IMR-90 (cell line): ENCODE results near the gene DTX3. TPM values are rescaled to one million over a fixed set of nuclear protein-coding genes. Genes with fewer than 3 reads are reported as not detected.

Source experiments
- ATAC-seq: fragments of 200-7000 bp; cut with Tn5 transposase; 2 replicates; pipeline ENCODE4 v1.9.1; 2020; ENCODE audit warnings: low read depth, mild to moderate bottlenecking, moderate library complexity
- BruUV-seq: library from RNA; stranded (reverse); fragments of 400-500 nt; replicated peaks from 2 replicates; lab custom pipeline; 2021; lab: Mats Ljungman, UMichigan
- CTCF ChIA-PET: fragments of 300-600 bp; formaldehyde crosslinking; extraction: SDS; loops from one replicate; lab custom pipeline; 2021; ENCODE audit warnings: antibody characterized with exemption; lab: Yijun Ruan, JAX
- POLR2A ChIA-PET: fragments of 300-600 bp; sonication (Branson Sonifier 250); formaldehyde crosslinking; loops from one replicate; lab custom pipeline; 2022; ENCODE audit warnings: antibody characterized with exemption; ENCODE audit not compliant: unreplicated experiment; lab: Charles Lee
- DNase-seq: peaks from one replicate; pipeline ENCODE4 v3.0.0; 2013
- H2AFZ ChIP-seq: replicated peaks from 2 replicates; pipeline ENCODE3; 2013; ENCODE audit warnings: low read length, mild to moderate bottlenecking; ENCODE audit not compliant: poor library complexity
- H2AK5ac ChIP-seq: 2 replicates; pipeline ENCODE4 v1.6.1; 2013; ENCODE audit warnings: low read depth, low read length, inconsistent platforms
- H2AK9ac ChIP-seq: replicated peaks from 2 replicates; pipeline ENCODE3; 2013; ENCODE audit warnings: mild to moderate bottlenecking, low read depth, low read length, moderate library complexity; ENCODE audit not compliant: poor library complexity
- H2BK120ac ChIP-seq: 2 replicates; pipeline ENCODE4 v1.6.1; 2013; ENCODE audit warnings: low read depth, low read length, inconsistent platforms
- H2BK15ac ChIP-seq: 3 replicates; pipeline ENCODE4 v1.6.1; 2013; ENCODE audit warnings: low read depth, low read length, inconsistent platforms
- H2BK20ac ChIP-seq: 2 replicates; pipeline ENCODE4 v1.6.1; 2013; ENCODE audit warnings: low read depth, mild to moderate bottlenecking, inconsistent platforms, low read length, moderate library complexity
- H2BK5ac ChIP-seq: 2 replicates; pipeline ENCODE4 v1.6.1; 2013; ENCODE audit warnings: mild to moderate bottlenecking, low read depth, low read length, inconsistent platforms; ENCODE audit not compliant: poor library complexity, severe bottlenecking
- H3K14ac ChIP-seq: replicated peaks from 2 replicates; pipeline ENCODE4 v1.6.1; 2013; ENCODE audit warnings: low read depth, low read length, inconsistent platforms
- H3K18ac ChIP-seq: 2 replicates; pipeline ENCODE4 v1.6.1; 2013; ENCODE audit warnings: low read depth, low read length, control low read depth
- H3K23ac ChIP-seq: 2 replicates; pipeline ENCODE4 v1.6.1; 2013; ENCODE audit warnings: low read depth, low read length, inconsistent platforms
- H3K27ac ChIP-seq: 2 replicates; pipeline ENCODE4 v1.5.1; 2013; ENCODE audit warnings: mild to moderate bottlenecking, control low read depth, low read length; ENCODE audit not compliant: insufficient read depth
- H3K27me3 ChIP-seq: 2 replicates; pipeline ENCODE4 v1.6.1; 2013; ENCODE audit warnings: low read length; ENCODE audit not compliant: control insufficient read depth, insufficient read depth
- H3K36me3 ChIP-seq: 2 replicates; pipeline ENCODE4 v1.6.1; 2013; ENCODE audit warnings: low read length, mixed read lengths; ENCODE audit not compliant: control insufficient read depth, insufficient read depth
- H3K4ac ChIP-seq: 2 replicates; pipeline ENCODE4 v1.6.1; 2013; ENCODE audit warnings: low read depth, low read length, inconsistent platforms
- H3K4me1 ChIP-seq: 2 replicates; pipeline ENCODE4 v1.6.1; 2013; ENCODE audit warnings: low read length, mixed read lengths; ENCODE audit not compliant: control insufficient read depth, insufficient read depth
- H3K4me2 ChIP-seq: 2 replicates; pipeline ENCODE4 v1.6.1; 2013; ENCODE audit warnings: low read depth, mild to moderate bottlenecking, control low read depth, low read length, moderate library complexity
- H3K4me3 ChIP-seq: 2 replicates; pipeline ENCODE4 v1.5.1; 2013; ENCODE audit warnings: low read depth, mild to moderate bottlenecking, control low read depth, low read length, moderate library complexity; ENCODE audit not compliant: insufficient read depth
- H3K56ac ChIP-seq: 2 replicates; pipeline ENCODE4 v1.6.1; 2013; ENCODE audit warnings: low read length, inconsistent platforms; ENCODE audit not compliant: insufficient read depth; ENCODE audit errors: extremely low read depth
- H3K79me1 ChIP-seq, 2 experiments: 2 replicates each; pipeline ENCODE4 v1.6.1; 2013; ENCODE audit warnings: low read length in 2 of 2, inconsistent platforms in 1 of 2, low read depth in 1 of 2
- H3K9ac ChIP-seq: 2 replicates; pipeline ENCODE4 v1.6.1; 2013; ENCODE audit warnings: low read depth, low read length, control low read depth
- H3K9me1 ChIP-seq: 2 replicates; pipeline ENCODE4 v1.6.1; 2013; ENCODE audit warnings: low read length, inconsistent platforms; ENCODE audit not compliant: insufficient read depth
- H3K9me3 ChIP-seq: 2 replicates; pipeline ENCODE4 v1.6.1; 2013; ENCODE audit warnings: low read length; ENCODE audit not compliant: control insufficient read depth, insufficient read depth
- H4K20me1 ChIP-seq: 2 replicates; pipeline ENCODE4 v1.6.1; 2013; ENCODE audit warnings: low read length, inconsistent platforms; ENCODE audit not compliant: insufficient read depth
- H4K5ac ChIP-seq: 2 replicates; pipeline ENCODE4 v1.6.1; 2013; ENCODE audit warnings: mild to moderate bottlenecking, low read depth, low read length, control low read depth
- H4K8ac ChIP-seq, 2 experiments: 2 replicates each; pipeline ENCODE4 v1.6.1; 2013; ENCODE audit warnings: low read depth in 2 of 2, low read length in 2 of 2, control low read depth in 1 of 2, inconsistent platforms in 1 of 2
- H4K91ac ChIP-seq: 2 replicates; pipeline ENCODE4 v1.6.1; 2013; ENCODE audit warnings: low read depth, low read length, inconsistent platforms; ENCODE audit not compliant: insufficient read depth
- BHLHE40 ChIP-seq: fragments of 150-350 bp; IDR thresholded peaks from 2 replicates; pipeline ENCODE4 v1.6.1; 2016; ENCODE audit warnings: mild to moderate bottlenecking, low read depth, low read length
- CEBPB ChIP-seq: IDR thresholded peaks from 2 replicates; pipeline ENCODE4 v1.6.1; 2012; ENCODE audit warnings: low read depth, low read length, improper control_type of control experiment
- CHD1 ChIP-seq: IDR thresholded peaks from 2 replicates; pipeline ENCODE4 v1.6.1; 2012; ENCODE audit warnings: low read depth, low read length, improper control_type of control experiment
- FOS ChIP-seq: fragments of 150-350 bp; IDR thresholded peaks from 2 replicates; pipeline ENCODE4 v1.6.1; 2016; ENCODE audit warnings: low read depth, low read length
- MAFK ChIP-seq: IDR thresholded peaks from 2 replicates; pipeline ENCODE4 v1.6.1; 2012; ENCODE audit warnings: low read depth, low read length, improper control_type of control experiment
- MAZ ChIP-seq: IDR thresholded peaks from 2 replicates; pipeline ENCODE4 v1.6.1; 2012; ENCODE audit warnings: low read depth, mild to moderate bottlenecking, low read length, improper control_type of control experiment, moderate library complexity, borderline replicate concordance
- MXI1 ChIP-seq: IDR thresholded peaks from 2 replicates; pipeline ENCODE4 v1.6.1; 2012; ENCODE audit warnings: low read depth, mild to moderate bottlenecking, low read length, moderate library complexity, borderline replicate concordance
- NFE2L2 ChIP-seq: fragments of 150-350 bp; IDR thresholded peaks from 2 replicates; pipeline ENCODE4 v1.6.1; 2016; ENCODE audit warnings: low read depth, mild to moderate bottlenecking, low read length
- POLR2A ChIP-seq: IDR thresholded peaks from 2 replicates; pipeline ENCODE4 v1.6.1; 2012; ENCODE audit warnings: mild to moderate bottlenecking, low read depth, low read length
- RAD21 ChIP-seq: IDR thresholded peaks from 2 replicates; pipeline ENCODE4 v1.6.1; 2012; ENCODE audit warnings: low read length, improper control_type of control experiment
- RCOR1 ChIP-seq: IDR thresholded peaks from 2 replicates; pipeline ENCODE4 v1.6.1; 2012; ENCODE audit warnings: mild to moderate bottlenecking, low read length, improper control_type of control experiment; ENCODE audit not compliant: insufficient replicate concordance
- RFX5 ChIP-seq: IDR thresholded peaks from 2 replicates; pipeline ENCODE4 v1.8.0; 2012; ENCODE audit warnings: low read depth, mild to moderate bottlenecking, low read length, moderate library complexity
- SMC3 ChIP-seq: fragments of 150-350 bp; IDR thresholded peaks from 2 replicates; pipeline ENCODE4 v1.6.1; 2016; ENCODE audit warnings: low read depth, mild to moderate bottlenecking, antibody characterized with exemption, low read length, moderate library complexity
- USF2 ChIP-seq: fragments of 150-350 bp; IDR thresholded peaks from 2 replicates; pipeline ENCODE4 v1.6.1; 2017; ENCODE audit warnings: mild to moderate bottlenecking, antibody characterized with exemption, low read length, low read depth
- WGBS, 2 experiments: methylation state at CpG; one replicate each; pipeline versions ENCODE4 v1.1.5 to v1.1.7; 2013; ENCODE audit warnings: missing lambda C conversion rate in 2 of 2; ENCODE audit not compliant: insufficient read length in 1 of 2; ENCODE audit errors: extremely low coverage in 2 of 2; 5-methylcytosine and 5-hydroxymethylcytosine counted together
- dilution Hi-C: fragments of 300-500 bp; cut with HindIII; formaldehyde crosslinking; loops from one replicate; pipeline ENCODE4 v1.14.3; 2018; ENCODE audit warnings: low sequenced_read_pairs; ENCODE audit not compliant: unreplicated experiment
- in situ Hi-C: fragments of 300-500 bp; cut with MboI; formaldehyde crosslinking; loops from 3 replicates; pipeline ENCODE4 v1.14.3; 2019; ENCODE audit warnings: low sequenced_read_pairs, inconsistent platforms, mixed read lengths
- intact Hi-C: fragments of 100-400 bp; cut with micrococcal nuclease; formaldehyde crosslinking; loops from 2 replicates; pipeline ENCODE4 v1.10.0; 2022
- polyA plus RNA-seq, 3 experiments: library from polyadenylated mRNA; depleted of rRNA; stranded (reverse); fragments of >200 nt; gene quantifications; 2 replicates each; pipeline ENCODE4 v1.2.3, GENCODE V29; 2012; ENCODE audit warnings: low replicate concordance in 1 of 3
- total RNA-seq: library from RNA; depleted of rRNA; stranded (reverse); fragments of >200 nt; gene quantifications from 2 replicates; pipeline ENCODE4 v1.2.3, GENCODE V29; 2012
- TF ChIP-seq, protein P1 (sequence below): conservative IDR thresholded peaks from 2 replicates; pipeline ENCODE4 v1.5.1; 2012; ENCODE audit warnings: mild to moderate bottlenecking, low read depth, low read length, improper control_type of control experiment
- TF ChIP-seq, protein P2 (sequence below): fragments of 150-350 bp; IDR thresholded peaks from 2 replicates; pipeline ENCODE4 v1.6.1; 2016; ENCODE audit warnings: low read depth, mild to moderate bottlenecking, low read length, moderate library complexity, borderline replicate concordance

Gene DTX3
- total and polyA plus RNA-seq, 2 of the 4 experiments (the other 2 are of a cell fraction): 2.9 to 14.6 TPM

- in situ Hi-C loops: no loop called here
- no CpG with 5 or more reads among the region's 6 CpGs for WGBS, 2 experiments
- Histone ChIP-seq H4K20me1 (no peaks in the 10 kb centered on the region; the same call in 1 of the 2 replicates), H4K5ac (no peak overlapping the region), H2AK5ac (no peak overlapping the region), H2AK9ac (peak overlapping the region; percentile 63), H3K23ac (no peak overlapping the region), H3K4me2 (no peak overlapping the region), H3K4me1 (peaks cover 2% of the 10 kb centered on the region; the same call in 1 of the 2 replicates), H2BK5ac (no peak overlapping the region), H4K91ac (no peak overlapping the region), H3K9ac (no peak overlapping the region), H2BK120ac (no peak overlapping the region), H2BK20ac (no peak overlapping the region), H4K8ac (no peak overlapping the region), H3K14ac (no peak overlapping the region), H3K4me3 (no peak overlapping the region), H3K79me1 (no peaks in the 10 kb centered on the region), H3K36me3 (peaks cover under 1% of the 10 kb centered on the region; the same call in 1 of the 2 replicates), H3K56ac (no peak overlapping the region), H2BK15ac (no peak overlapping the region), H3K9me3 (no peaks in the 10 kb centered on the region), H3K4ac (no peak overlapping the region), H3K9me1 (peaks cover 4% of the 10 kb centered on the region; the same call in 1 of the 2 replicates), H3K27ac (no peak overlapping the region), H3K18ac (no peak overlapping the region), H3K27me3 (peaks cover 57% of the 10 kb centered on the region), H2AFZ (no peak overlapping the region)
- TF ChIP-seq USF2 (no peak), MAFK (no peak), MXI1 (no peak), FOS (no peak), CHD1 (no peak), CEBPB (no peak), SMC3 (no peak), POLR2A (no peak), RAD21 (no peak), NFE2L2 (no peak), BHLHE40 (no peak), RFX5 (no peak), MAZ (no peak), RCOR1 (no peak)
- TF ChIP-seq, protein P1, sequence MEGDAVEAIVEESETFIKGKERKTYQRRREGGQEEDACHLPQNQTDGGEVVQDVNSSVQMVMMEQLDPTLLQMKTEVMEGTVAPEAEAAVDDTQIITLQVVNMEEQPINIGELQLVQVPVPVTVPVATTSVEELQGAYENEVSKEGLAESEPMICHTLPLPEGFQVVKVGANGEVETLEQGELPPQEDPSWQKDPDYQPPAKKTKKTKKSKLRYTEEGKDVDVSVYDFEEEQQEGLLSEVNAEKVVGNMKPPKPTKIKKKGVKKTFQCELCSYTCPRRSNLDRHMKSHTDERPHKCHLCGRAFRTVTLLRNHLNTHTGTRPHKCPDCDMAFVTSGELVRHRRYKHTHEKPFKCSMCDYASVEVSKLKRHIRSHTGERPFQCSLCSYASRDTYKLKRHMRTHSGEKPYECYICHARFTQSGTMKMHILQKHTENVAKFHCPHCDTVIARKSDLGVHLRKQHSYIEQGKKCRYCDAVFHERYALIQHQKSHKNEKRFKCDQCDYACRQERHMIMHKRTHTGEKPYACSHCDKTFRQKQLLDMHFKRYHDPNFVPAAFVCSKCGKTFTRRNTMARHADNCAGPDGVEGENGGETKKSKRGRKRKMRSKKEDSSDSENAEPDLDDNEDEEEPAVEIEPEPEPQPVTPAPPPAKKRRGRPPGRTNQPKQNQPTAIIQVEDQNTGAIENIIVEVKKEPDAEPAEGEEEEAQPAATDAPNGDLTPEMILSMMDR: no peak
- TF ChIP-seq, protein P2, sequence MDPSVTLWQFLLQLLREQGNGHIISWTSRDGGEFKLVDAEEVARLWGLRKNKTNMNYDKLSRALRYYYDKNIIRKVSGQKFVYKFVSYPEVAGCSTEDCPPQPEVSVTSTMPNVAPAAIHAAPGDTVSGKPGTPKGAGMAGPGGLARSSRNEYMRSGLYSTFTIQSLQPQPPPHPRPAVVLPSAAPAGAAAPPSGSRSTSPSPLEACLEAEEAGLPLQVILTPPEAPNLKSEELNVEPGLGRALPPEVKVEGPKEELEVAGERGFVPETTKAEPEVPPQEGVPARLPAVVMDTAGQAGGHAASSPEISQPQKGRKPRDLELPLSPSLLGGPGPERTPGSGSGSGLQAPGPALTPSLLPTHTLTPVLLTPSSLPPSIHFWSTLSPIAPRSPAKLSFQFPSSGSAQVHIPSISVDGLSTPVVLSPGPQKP: no peak
- no peak for DNase-seq
- ChIA-PET POLR2A (interaction anchor here (0.6 kb wide), 1 partner anchor 27 kb away, joined by 5 read pairs; no protein-coding TSS in a partner anchor), CTCF (no interaction called here)
- ATAC-seq: no peak
- intact Hi-C loops: no loop called here
- dilution Hi-C loops: no loop called here
- BruUV-seq: no TSS peak
Measured at GRCh38 chr12:57630891-57631433, 26.3 kb downstream of the DTX3 start.
